SIG-M5 (cell line): Measurements from ENCODE around the gene HTATIP2.
"Not testable (repeated sequence)": the region's sequence is repeated elsewhere in the genome, so short reads cannot be mapped to it uniquely, and the experiment has no call there.

Source experiments
- DNase-seq: peaks from one replicate; lab custom pipeline; 2025; lab: John Stamatoyannopoulos, UW

Gene HTATIP2

GRCh38 chr11:20363500-20364340, at the start of gene HTATIP2:
HTATIP2 (plus strand) TSS chr11:20363714; CDS start chr11:20364238, 524 bp downstream.
- no peak for DNase-seq

DNA sequence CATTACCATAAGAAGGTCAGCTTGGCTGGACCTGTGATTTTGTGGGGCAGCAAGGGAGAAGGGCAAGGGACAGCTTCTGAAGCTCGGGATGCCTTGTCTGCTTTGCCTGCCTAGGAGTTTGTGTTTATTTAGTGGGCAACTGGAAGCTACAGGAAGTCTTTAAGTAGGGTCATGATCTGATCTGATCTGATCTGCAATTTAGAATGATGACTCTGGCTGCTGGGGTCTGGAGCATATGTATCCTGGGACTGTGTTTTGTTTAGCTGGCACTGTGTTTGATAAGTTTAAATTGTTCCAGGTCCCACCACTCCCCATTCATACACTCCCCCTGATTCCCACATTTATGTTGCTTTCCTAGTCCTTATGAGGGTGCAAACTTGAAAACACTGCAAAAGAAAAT, 47.7 kb upstream of the HTATIP2 start:
- DNase-seq: no peak

DNA sequence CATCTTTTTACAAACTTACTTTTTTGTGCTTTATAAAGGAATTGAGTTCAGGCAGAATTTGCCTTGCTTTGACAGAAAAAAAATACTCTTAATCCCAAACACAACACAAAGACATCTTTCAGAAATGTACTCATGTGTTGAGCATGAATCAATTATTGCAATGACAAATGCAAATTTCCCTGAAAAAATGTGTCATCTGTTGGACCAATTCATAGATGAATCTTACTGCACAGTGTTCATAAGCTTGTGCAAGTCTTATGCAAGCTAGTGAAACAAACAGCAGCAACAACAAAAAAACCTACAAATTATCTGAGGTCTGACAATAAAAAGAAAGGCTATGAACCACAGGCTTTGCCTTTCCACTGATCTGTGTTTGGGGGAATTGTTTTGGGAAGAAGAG, 42.3 kb upstream of the HTATIP2 start:
- no peak for DNase-seq

- DNase-seq: no peak
Observed at GRCh38 chr11:20327377-20327935, 36.1 kb upstream of the HTATIP2 start.

DNA sequence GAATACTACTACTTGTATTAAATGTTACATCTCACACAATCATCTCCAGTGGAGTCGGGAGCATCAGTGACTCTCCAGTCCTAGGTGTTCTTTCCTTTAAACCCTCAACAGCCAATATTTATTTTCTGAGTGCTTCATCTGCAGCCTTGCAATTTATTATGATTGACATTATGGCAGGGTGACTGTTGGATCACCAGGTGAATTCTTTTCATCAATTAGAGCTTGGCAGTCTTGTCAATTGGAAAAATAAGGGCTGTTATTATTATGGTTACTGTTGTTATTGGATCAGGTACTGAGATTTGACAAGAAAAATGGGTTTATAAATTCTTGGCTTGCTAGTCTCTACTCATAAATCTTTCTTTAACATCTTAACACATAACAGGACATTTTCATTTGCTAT, 27.5 kb upstream of the HTATIP2 start:
- DNase-seq: no peak

DNA sequence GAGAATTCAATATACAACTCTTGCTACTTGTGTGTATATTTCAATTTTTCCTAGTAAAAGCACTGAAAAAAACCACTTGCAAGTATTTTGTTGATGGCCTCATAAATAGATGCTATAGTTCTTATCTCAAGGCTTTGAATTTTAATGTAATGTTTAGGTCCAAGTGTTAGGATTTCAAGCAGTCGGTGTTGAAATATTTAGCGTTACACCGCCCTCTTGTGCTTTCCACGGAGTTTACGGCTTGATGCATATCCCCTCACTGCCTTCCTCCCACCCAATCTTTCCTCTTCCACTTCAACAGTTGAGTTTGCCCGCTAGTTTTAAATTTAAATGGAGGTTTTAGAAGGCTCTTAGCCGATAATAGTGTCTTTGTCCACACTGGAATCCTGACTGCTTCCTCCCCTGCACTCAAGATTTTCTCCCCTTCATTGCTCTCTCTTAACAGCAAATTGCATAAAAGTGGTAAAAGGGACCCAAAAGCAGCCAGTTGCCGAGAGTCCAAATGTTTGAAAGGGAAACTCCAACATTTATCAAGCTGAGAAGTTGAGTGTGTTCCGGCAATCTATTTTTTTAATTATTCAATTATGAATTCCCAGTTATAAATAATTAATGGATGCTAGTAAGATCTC, 25.9 kb upstream of the HTATIP2 start:
- DNase-seq: no peak

DNA sequence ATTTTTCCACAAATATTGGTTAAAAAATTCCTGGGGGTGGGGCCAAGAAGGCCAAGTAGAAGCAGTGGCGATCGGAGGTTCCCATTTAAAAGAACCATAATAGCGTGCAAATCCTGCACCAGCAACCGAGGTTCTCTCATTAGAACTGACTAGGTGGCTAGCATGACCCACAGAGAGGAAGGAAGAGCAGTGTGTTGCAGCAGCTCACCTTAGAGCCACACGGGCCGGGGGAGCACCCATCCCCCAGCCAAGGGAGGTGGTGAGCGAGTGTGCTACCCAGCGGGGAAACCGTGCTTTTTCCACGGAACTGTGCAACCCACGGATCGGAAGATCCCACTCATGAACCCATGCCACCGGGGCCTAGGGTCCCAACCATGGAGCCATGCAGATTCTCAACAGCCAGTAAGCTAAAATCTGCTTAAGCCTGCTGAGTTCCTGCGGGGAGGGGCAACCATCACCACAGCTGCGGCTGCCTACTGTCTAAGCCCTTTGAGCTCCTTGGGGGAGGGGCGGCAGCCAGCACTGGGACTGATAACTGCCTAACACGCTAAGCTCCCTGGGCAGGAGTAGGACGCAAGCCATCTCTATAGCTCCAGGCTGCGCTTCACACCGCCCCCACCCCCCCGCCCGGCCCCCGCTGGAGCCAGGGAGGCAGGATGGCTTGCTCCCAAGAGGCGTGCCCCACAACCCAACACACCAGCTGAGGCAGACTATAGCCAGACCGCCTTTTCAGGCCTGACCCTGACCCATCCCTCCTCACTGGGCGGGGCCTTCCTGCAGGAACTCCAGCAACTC, 21.0 kb upstream of the HTATIP2 start:
- DNase-seq: no peak

GRCh38 chr11:20351136-20351535, 12.4 kb upstream of the HTATIP2 start:
- no peak for DNase-seq

GRCh38 chr11:20351751-20352262, 11.7 kb upstream of the HTATIP2 start:
- DNase-seq: no peak

DNA sequence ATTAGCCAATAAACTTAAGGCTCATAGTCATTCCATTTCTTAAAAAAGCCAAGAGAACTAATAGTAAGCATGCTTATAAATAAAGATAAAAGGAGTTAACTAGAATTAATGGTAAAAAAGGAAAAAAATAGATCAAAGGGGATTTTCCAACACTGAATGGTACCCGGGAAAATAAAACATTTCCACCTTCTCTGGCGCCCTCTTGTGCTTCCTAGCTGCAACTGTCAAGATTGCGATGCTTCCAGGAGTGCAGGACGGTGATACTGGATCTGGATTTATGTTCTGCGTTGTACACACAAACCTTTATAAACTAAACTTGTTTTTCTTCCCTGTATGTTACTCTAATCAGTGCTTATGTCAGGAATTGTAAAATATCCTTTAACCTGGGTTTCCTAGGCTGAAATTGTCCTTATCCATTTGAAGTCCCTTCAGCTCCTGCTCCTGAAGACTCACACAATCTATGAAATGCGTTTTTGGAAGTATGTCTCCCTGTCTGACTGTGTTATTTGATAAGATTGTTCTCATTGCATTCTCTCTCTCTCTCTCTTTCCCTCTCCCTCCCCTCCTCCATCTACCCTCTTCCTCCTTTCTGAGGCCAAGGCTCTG, 9.6 kb upstream of the HTATIP2 start:
- no peak for DNase-seq

- DNase-seq: no peak
Observed at GRCh38 chr11:20355221-20356219, 8.0 kb upstream of the HTATIP2 start.

DNA sequence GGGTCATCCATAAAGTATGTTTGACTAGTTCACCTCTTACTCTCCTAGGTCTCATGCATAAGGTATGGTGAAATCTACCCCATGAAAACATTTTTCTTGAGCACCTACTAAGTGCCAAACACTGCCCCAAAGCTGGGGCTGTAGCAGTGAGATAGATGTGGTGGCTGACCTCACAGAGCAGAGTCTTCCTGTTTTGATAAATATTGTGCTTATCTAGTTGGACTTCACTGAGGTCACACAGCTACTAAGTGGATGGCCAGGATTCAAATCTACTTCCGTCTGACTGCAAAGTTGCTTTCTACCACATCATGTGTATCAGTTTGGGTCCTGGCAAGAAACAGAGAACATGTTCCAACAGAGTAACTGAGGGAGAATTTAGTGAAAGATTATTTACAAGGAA, 6.4 kb upstream of the HTATIP2 start:
- DNase-seq: no peak

DNA sequence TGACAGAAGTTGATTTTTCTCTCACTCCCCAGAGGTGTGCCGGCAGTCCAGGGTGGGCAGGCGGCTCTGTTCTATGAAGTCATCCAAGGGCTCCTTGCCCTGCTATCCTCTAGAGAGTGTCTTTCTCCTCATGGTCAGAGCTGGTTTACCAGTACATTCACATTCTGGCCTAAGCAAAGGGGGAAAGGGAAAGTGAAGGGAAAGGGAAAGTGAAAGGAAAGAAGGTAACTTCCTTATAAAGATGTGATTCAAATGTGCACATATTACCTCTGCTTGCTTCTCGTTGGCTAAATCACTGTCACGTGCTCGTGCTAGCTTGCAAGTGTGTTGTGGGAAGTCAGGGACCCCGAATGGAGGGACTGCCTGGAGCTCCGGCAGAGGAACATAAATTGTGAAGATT, 2.9 kb upstream of the HTATIP2 start:
- DNase-seq: no peak

DNA sequence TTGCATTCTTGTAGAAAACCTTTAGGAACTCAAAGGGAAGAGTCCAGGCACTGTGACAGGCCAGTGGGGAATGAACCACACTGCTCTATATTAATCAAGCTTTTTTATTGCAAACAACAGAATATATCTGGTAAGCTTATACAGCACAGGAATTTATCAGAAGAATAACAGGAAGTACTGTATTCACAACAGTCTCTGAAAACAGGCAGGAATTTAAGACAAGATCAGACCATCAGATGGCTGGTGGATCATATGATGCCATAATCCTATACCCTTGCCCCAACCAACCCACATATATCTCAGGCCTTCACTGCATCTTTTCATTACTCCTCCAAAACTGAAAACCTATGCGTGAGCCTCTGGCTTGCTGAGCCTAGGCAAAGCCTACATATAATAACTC, 1.0 kb upstream of the HTATIP2 start:
- DNase-seq: no peak

- DNase-seq: no peak
Observed at GRCh38 chr11:20363149-20363499, 390 bp upstream of the HTATIP2 start.

GRCh38 chr11:20364341-20364792, 853 bp downstream of the HTATIP2 start:
- no peak for DNase-seq

- not testable (repeated sequence) for DNase-seq
Observed at GRCh38 chr11:20365465-20365864, 2.0 kb downstream of the HTATIP2 start.

DNA sequence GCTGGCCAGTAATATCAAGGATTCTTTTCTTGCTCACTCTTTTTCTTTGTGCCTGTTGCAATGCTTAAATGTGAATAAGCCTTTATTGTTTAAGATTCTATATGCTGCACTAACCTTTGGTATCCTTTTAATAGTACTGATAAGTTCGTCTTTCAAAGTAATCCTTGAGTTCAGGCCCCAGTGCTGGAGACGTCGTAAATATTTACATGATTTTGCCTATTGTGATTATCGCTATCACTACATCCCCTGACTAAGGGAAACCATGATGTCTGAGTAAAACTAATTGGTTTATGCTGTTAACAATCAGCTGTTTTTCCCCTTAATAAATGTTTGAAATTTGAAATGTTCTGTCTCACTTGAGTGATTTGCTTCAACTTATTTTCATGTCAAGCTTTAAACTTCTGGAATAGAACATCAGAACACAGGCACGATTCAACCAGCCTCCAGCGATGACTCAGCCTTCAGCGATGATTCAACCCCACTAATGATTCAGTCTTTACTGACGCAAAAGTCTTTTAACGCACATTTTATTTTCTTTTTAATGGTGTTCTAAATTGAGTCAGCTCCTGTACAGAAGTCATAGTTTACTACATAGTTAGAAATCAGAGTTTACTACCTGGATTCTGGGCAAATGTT, 3.9 kb downstream of the HTATIP2 start:
- DNase-seq: no peak

- DNase-seq: no peak
Observed at GRCh38 chr11:20368438-20368837, 4.9 kb downstream of the HTATIP2 start.

- DNase-seq: no peak
Observed at GRCh38 chr11:20369826-20370225, 6.3 kb downstream of the HTATIP2 start.
